Endometrial microvascular endothelial cells (primary cell): Measurements from ENCODE around the gene DCUN1D2. TPM values are rescaled to one million over a fixed set of nuclear protein-coding genes. Genes with fewer than 3 reads are reported as not detected.

Source experiments
- in situ Hi-C: cut with HindIII; loops from 2 replicates; pipeline ENCODE4 v1.10.0; 2017; ENCODE audit warnings: low sequenced_read_pairs, low pct_unique_long_range_greater_than_20kb; ENCODE audit errors: inconsistent ontology term
- total RNA-seq: library from RNA; depleted of rRNA; stranded (reverse); fragments of >200 nt; gene quantifications from one replicate; pipeline ENCODE4 v1.2.3, GENCODE V29; 2015; ENCODE audit errors: inconsistent ontology term

DCUN1D2 gene
- total RNA-seq, 1 donor from 2014 or later: 3.0 TPM

- in situ Hi-C loops: no loop called here
Observed at GRCh38 chr13:113432506-113433270, 57.8 kb downstream of the DCUN1D2 start.

GRCh38 chr13:113431171-113431570 lies 59.3 kb downstream of the DCUN1D2 start:
- in situ Hi-C loops: no loop called here

DNA sequence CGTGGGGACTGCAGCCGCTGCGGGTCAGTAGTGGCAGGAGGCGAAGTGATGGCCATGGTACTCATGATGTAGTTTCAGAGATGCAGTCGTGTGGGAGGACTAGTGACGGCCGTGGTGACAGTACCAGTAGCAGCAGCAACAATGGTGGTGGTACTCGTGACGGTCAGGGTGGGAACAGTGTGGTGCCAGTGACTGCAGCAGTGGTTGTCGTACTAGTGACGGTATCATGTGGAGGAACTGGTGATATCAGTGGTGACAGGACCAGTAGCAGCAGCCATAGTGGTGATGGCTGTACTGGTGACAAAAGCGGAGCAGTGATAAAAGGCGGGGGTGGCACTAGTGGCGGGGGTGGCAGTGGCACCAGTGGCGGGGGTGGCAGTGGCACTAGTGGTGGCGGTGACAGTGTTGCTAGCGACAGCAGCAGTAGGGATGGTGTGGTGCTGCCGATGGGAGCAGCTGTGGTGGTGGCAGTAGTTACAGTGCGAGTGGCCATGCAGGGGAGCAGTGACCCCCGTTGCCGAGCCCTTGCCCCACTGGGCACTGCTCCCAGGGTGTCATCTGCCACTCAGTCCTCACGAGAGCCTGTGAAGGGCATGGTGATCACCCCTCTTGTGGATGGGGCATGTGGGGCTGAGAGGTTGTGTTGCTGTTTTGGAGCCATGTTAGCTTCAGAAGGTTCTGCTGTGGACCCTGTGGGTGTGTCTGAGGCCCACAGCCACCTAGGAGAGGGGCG lies 60.0 kb downstream of the DCUN1D2 start:
- in situ Hi-C loops: no loop called here

DNA sequence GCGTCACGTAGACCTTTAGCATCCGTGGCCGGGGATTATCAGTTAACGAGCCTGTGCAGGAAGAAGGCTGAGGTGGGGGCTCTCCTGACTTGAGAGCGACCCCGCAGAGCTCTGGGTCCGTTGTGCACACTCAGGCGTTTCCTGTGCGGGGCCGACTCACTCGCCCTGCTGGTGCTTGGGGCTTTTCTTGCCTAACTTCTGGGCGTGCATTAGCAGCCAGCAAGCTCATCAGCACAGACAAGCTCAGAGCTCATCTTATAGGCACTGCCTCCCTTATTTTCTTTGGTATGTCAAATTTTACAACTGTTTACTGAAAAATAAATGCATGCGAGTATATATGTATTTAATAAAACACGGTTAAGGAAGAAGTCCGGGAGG lies 60.9 kb downstream of the DCUN1D2 start:
- in situ Hi-C loops: no loop called here

DNA sequence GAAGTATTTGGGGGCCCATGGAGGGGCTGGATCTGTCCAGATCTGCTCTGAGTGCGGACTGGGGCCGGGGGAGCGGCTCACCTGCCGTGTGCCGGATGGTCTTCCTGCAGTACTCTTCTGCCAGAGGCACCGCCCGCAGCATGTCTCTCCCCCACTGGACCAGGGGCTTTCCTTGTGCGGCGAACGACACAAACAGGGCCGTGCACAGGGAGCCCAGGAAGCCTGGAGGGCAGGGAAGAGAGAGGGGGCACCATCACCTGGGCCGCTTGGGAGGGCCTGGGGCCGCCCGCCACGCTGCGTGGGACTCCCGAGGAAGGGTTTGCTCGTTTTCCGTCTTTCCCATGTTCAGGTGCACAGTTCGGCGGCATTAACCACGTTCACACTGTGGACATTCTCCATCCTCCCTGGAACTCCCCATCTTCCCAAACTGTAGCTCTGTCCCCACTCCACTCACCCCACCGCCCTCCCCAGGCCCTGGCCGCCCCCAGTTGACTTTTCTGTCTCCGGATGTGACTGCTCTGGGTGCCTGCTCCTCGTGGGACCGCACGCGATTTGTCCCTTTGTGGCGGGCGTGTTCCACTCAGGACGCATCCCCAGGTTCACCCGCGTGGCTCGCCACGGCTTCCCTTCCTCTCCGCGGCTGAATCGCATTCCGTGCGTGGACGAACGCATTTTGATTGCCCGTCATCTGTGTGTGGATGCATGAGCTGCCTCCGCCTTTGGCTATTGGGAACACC lies 61.5 kb downstream of the DCUN1D2 start:
- in situ Hi-C loops: no loop called here

- in situ Hi-C loops: no loop called here
Observed at GRCh38 chr13:113428469-113428865, 62.0 kb downstream of the DCUN1D2 start.

DNA sequence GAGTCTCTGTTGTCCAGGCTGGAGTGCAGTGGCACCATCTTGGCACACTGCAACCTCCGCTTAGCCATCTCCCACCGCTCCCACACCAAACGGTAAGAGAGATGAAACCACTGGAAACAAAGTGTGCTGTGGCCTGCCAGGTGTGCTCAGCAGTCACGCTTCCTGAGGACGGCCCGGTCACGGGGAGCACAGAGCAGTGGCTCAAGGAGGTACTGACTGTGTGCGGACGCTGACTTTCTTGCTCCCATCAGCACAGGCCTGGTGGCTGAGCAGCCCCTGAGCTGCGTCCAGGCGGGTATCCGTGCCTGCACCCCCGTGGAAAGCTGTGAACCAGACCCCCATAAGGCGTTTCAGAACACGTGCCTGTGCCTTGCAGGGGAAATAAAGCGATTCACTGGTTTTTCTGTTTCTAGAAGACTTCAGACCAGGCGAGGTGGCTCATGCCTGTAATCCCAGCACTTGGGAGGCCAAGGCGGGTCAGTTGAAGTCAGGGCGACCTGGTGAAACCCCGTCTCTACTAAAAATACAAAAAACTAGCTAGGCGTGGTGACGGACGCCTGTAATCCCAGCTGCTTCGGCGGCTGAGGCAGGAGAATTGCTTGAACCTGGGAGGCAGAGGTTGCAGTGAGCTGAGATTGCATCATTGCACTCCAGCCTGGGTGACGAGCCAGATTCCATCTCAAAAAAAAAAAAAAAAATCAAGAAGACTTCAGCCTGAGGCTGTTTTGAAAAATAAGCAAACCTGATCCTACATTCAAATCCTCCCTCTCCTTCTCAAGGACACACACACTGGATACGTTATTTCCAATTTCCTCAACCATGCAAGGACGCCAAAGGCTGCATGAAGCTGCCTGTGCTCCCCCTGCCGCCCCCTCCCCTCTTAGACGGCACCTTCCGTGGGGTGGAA lies 62.7 kb downstream of the DCUN1D2 start:
- in situ Hi-C loops: no loop called here

- in situ Hi-C loops: no loop called here
Observed at GRCh38 chr13:113426591-113426986, 63.9 kb downstream of the DCUN1D2 start.

GRCh38 chr13:113425941-113426590 lies 64.4 kb downstream of the DCUN1D2 start:
- in situ Hi-C loops: no loop called here

DNA sequence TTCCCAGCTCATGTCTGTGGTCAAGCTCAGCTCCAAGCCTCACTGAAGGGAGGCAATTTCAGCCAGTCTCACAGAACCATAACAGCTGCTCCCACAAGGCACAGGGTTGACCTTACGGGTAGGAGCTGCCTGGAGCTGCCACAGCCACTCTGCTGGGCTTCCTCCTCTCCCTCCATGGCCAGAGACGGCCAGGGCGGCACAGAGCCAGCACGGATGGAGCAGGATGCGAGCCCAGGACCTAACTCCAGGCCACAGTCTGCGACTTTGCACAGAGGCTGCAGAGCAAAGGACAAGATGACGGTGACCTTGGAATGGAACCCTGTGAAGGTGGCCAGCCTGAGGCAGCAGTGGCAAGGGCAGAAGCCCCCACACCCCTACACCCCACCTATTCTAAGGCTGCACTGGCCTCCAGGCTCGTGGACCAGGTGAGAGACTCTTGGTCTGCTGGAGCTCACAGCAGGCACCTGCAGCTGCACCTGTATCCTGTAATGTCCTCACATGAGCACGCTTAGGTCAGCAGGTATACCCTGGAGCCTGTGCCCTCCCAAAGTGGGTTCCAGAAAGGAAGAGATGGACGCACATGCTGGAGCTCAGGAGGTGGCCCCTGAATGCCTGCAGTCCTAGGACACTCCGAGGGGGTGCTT lies 66.9 kb downstream of the DCUN1D2 start:
- in situ Hi-C loops: no loop called here

DNA sequence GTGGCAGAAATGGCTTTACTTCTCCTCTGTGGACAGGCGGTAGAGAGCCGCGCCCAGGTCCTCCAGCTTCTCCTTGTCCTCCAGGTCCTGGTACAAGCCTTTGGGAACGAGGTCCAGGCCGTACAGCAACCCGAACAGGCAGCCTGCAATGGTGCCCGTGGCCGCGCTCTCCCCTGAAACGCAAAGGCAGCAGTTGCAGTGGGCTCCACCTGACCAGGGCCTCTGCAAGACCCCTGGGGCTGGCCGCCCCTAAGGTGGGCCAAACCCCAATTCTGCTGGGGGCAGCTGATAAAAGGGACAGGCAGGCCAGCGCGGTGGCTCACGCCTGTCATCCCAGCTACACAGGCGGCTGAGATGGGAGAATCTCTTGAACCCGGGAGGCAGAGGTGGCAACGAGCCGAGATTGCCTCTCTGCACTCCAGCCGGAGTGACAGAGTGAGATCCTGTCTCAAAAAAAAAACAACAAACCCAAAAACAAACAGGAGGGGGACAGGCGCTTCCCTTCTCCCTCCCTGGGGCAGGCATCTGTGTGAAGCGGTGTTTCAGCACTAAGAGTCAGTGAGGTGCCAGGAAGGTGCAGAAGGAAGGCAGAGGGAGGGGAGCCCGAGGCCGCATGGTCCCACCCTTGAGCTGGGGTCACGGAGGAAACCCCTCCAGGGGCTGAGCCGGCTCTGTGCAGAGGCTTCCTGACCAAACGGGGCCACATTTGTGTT lies 67.5 kb downstream of the DCUN1D2 start:
- in situ Hi-C loops: no loop called here

DNA sequence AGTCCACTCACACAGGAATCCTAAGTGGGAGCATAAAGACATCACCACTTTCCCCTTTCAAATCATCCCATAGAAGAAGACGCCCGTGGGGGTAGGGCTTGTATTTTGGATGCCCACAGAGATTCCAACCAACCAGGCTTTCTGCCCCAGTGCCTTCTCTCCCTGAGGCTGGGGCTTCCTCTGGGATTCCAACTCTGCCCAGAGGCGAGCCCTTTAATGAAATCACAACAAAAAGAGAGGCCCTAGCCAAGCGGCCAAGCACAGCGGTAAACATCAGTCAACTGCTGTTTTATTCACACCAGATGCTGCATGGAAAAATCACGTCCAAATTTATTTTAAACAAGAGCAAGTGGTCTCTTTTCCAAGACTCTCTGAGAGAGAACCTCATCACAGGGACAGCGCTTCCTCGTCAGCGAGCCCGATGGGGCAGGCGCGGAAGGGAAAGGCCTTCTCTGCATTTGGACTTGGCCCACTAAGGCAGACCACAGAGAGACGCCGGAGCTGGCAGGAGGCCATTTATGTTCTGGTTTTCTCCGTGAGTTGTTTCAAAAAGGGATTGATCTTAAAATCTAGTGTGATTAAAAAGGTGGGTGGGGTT lies 68.7 kb downstream of the DCUN1D2 start:
- in situ Hi-C loops: no loop called here

DNA sequence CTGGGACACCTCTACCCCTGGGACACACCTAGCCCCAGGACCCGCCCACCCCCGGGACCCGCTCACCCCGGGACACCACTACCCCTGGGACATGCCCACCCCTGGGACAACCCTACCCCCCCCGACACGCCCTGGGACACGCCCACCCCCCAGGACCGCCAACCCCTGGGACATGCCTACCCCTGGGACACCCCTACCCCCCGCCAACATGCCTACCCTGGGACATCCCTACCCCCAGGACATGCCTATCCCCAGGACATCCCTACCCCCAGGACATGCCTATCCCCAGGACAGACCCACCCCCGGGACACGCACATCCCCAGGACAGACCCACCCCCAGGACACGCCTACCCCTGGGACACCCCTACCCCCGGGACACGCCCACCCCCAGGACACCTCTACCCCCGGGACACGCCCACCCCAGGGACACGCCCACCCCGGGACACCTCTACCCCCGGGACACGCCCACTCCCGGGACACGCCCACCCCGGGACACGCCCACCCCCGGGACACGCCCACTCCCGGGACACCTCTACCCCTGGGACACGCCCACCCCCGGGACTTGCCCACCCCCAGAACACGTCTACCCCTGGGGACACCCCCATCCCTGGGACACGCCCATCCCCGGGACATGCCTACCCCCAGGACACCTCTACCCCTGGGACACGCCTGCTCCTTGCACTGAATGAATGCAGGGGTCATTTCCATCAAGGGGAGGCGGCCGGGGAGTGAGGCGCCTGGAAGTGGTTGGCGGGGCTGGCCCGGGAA lies 69.5 kb downstream of the DCUN1D2 start:
- in situ Hi-C loops: no loop called here

- in situ Hi-C loops: no loop called here
Observed at GRCh38 chr13:113420232-113420631, 70.3 kb downstream of the DCUN1D2 start.

DNA sequence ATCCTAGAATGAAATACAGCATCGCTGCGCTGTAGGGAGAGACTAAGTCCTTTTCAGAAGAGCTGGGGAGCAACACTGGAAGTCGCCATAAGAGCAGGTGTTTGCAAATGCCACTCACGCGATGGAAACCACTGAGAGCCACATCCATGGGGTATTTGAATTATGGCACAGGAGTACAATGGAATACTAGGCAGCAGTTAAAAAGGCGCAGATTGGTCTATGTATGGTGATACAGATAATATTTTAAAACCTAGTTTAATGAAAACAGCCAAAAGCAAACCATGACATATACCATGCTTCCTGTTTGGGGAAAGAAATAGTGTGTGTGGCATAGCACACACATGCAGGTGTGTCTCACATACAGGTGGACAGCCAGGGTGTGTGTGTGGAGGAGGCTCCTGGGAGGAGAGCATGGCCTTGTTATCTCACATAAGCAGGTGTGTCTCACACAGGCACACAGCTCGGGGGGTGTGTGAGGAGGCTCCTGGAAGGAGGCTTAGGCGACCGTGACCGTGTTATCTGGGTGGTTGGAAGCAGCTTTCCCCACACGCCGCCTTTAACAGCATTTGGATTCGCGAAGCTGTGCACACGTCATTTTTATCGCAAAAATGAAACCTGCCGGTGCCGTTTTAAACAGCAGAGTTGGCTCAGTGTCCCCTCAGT lies 70.8 kb downstream of the DCUN1D2 start:
- in situ Hi-C loops: no loop called here

- in situ Hi-C loops: no loop called here
Observed at GRCh38 chr13:113418722-113419049, 71.8 kb downstream of the DCUN1D2 start.
